MCF 10A (cell line): ENCODE measurements around the gene CYP26C1. TPM values are rescaled to one million over a fixed set of nuclear protein-coding genes. Genes with fewer than 3 reads are reported as not detected.

ENCODE experiments used
- BruUV-seq: library from RNA; stranded (reverse); fragments of 400-500 nt; replicated peaks from 2 replicates; lab custom pipeline; 2021; lab: Mats Ljungman, UMichigan
- CTCF ChIA-PET: fragments of 300-600 bp; sonication (Branson Sonifier 250); formaldehyde crosslinking; extraction: SDS; loops from one replicate; lab custom pipeline; 2021; ENCODE audit warnings: antibody characterized with exemption, inconsistent platforms; lab: Yijun Ruan, JAX
- POLR2A ChIA-PET: fragments of 300-600, 350-650 bp; sonication (Branson Sonifier 250); formaldehyde crosslinking; extraction: SDS; loops from one replicate; lab custom pipeline; 2020; ENCODE audit warnings: antibody characterized with exemption, inconsistent platforms; lab: Yijun Ruan, JAX
- DNase-seq: peaks from one replicate; pipeline ENCODE4 v3.0.0-alpha.2; 2018; ENCODE audit not compliant: unreplicated experiment
- H3K27ac Mint-ChIP-seq: one replicate; pipeline ENCODE4 v1.8.0; 2022; ENCODE audit warnings: mild to moderate bottlenecking, low read depth, mixed read lengths; ENCODE audit not compliant: unreplicated experiment
- H3K27me3 Mint-ChIP-seq: one replicate; pipeline ENCODE4 v1.8.0; 2022; ENCODE audit warnings: mixed read lengths; ENCODE audit not compliant: insufficient read depth, unreplicated experiment
- H3K36me3 Mint-ChIP-seq: one replicate; pipeline ENCODE4 v1.8.0; 2022; ENCODE audit warnings: mild to moderate bottlenecking, moderate library complexity, mixed read lengths; ENCODE audit not compliant: insufficient read depth, unreplicated experiment
- H3K4me1 Mint-ChIP-seq: one replicate; pipeline ENCODE4 v1.8.0; 2022; ENCODE audit warnings: mixed read lengths; ENCODE audit not compliant: insufficient read depth, unreplicated experiment
- H3K4me3 Mint-ChIP-seq: one replicate; pipeline ENCODE4 v1.8.0; 2022; ENCODE audit warnings: mild to moderate bottlenecking, moderate library complexity, mixed read lengths; ENCODE audit not compliant: unreplicated experiment
- H3K9me3 Mint-ChIP-seq: one replicate; pipeline ENCODE4 v1.8.0; 2022; ENCODE audit warnings: mixed read lengths; ENCODE audit not compliant: unreplicated experiment
- intact Hi-C: fragments of 100-400 bp; cut with micrococcal nuclease; formaldehyde crosslinking; loops from 2 replicates; pipeline ENCODE4 v1.14.1; 2022
- total RNA-seq: library from RNA; stranded (reverse); gene quantifications from 2 replicates; pipeline ENCODE4 v1.2.3, GENCODE V29; 2022
- TF ChIP-seq, protein P1 (sequence below): fragments of 200-600 bp; IDR thresholded peaks from one replicate; pipeline ENCODE4 v1.8.0; 2022; ENCODE audit warnings: antibody characterized with exemption, mild to moderate bottlenecking; ENCODE audit not compliant: unreplicated experiment

Gene CYP26C1
- total RNA-seq, 1 experiment from 2014 or later = 0.14 TPM

DNA sequence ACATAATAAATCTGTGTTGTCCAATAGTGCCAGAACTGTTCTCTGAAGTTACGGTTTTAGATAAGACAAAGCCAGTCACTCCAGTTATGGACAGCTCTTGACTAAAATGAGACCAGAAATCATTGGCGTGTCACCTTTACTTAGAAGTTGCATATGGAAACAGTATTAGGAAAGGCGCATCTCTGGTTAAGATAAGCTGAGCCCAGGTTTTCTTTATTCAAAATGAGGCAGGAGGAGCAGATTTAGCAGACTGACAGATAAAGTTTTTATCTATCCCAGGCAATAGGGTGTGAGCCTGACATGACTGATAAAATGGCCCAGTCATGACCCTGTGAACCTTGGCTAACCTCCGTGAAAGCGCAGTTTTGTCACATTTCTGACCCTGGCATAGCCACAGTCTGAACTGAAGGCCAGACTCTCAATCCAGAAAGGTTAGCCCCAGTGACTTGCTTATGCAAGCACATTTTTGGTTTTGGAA, 17.3 kb downstream of the CYP26C1 start:
- ChIA-PET POLR2A (interaction anchor here (1.4 kb wide), 1 partner anchor 21 kb away, joined by 3 read pairs; no protein-coding TSS in a partner anchor), CTCF (interaction anchor here (0.6 to 3.8 kb wide), 15 partner anchors 38 to 435 kb away, joined by 3 to 37 read pairs (median 3); no protein-coding TSS in a partner anchor)
- no peak for DNase-seq
- H3K27ac Mint-ChIP-seq = no peak overlapping the region
- peaks cover 42% of the 10 kb centered on the region for H3K27me3 Mint-ChIP-seq
- peaks cover 5% of the 10 kb centered on the region for H3K4me1 Mint-ChIP-seq
- H3K4me3 Mint-ChIP-seq = no peak overlapping the region
- H3K9me3 Mint-ChIP-seq = no peaks in the 10 kb centered on the region
- no TSS peak for BruUV-seq
- intact Hi-C loops = no loop called here
- TF ChIP-seq, protein P1, sequence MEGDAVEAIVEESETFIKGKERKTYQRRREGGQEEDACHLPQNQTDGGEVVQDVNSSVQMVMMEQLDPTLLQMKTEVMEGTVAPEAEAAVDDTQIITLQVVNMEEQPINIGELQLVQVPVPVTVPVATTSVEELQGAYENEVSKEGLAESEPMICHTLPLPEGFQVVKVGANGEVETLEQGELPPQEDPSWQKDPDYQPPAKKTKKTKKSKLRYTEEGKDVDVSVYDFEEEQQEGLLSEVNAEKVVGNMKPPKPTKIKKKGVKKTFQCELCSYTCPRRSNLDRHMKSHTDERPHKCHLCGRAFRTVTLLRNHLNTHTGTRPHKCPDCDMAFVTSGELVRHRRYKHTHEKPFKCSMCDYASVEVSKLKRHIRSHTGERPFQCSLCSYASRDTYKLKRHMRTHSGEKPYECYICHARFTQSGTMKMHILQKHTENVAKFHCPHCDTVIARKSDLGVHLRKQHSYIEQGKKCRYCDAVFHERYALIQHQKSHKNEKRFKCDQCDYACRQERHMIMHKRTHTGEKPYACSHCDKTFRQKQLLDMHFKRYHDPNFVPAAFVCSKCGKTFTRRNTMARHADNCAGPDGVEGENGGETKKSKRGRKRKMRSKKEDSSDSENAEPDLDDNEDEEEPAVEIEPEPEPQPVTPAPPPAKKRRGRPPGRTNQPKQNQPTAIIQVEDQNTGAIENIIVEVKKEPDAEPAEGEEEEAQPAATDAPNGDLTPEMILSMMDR = no peak
- no peaks in the 10 kb centered on the region for H3K36me3 Mint-ChIP-seq

DNA sequence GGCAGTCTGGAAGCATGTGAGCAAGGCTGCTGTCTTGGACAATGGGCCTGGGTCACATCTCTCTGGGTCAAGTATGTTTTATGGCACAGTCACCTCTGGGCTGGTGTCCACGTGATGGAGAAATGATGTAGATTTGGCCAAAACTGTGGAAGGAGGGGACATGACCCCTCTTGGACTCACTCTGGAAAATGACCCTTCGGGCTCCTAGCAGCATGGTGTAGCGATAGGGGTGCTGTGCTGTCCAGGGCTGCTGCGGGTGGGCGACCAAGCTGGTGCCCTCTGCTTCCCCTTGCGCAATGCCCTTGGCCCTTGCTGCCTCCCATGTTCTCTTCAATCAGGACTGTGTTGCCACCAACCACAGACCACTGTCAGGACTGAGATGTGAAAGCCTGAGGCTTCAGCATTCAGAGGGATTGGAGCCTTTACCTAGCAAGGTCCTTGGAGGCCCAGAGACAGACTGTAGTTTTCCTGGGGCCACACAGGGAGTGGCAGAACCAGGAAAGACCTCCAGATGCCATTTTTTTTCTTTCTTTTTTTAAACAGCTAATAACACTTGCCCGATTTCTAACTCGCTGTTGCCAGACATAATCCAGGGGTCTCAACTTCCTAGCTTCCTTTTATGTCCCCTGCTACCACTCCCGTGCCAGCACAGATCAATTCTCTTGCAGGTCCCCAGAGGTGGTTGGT, 19.2 kb downstream of the CYP26C1 start:
- no peaks in the 10 kb centered on the region for H3K9me3 Mint-ChIP-seq
- TF ChIP-seq, protein P1 = no peak
- peak overlapping the region; percentile 29 for H3K4me3 Mint-ChIP-seq
- H3K27ac Mint-ChIP-seq = peak overlapping the region; percentile 72
- POLR2A ChIA-PET = no interaction called here
- intact Hi-C loops = loop anchor here (1.0 to 5.0 kb wide), 3 partner anchors 209 to 432 kb away; no protein-coding TSS in a partner anchor
- H3K36me3 Mint-ChIP-seq = no peaks in the 10 kb centered on the region
- CTCF ChIA-PET = interaction anchor here (0.6 to 3.9 kb wide), 65 partner anchors 8 to 930 kb away, joined by 3 to 41 read pairs (median 4); no protein-coding TSS in a partner anchor
- no peak for DNase-seq
- H3K27me3 Mint-ChIP-seq = peaks cover 24% of the 10 kb centered on the region
- BruUV-seq = no TSS peak
- peaks cover 5% of the 10 kb centered on the region for H3K4me1 Mint-ChIP-seq

DNA sequence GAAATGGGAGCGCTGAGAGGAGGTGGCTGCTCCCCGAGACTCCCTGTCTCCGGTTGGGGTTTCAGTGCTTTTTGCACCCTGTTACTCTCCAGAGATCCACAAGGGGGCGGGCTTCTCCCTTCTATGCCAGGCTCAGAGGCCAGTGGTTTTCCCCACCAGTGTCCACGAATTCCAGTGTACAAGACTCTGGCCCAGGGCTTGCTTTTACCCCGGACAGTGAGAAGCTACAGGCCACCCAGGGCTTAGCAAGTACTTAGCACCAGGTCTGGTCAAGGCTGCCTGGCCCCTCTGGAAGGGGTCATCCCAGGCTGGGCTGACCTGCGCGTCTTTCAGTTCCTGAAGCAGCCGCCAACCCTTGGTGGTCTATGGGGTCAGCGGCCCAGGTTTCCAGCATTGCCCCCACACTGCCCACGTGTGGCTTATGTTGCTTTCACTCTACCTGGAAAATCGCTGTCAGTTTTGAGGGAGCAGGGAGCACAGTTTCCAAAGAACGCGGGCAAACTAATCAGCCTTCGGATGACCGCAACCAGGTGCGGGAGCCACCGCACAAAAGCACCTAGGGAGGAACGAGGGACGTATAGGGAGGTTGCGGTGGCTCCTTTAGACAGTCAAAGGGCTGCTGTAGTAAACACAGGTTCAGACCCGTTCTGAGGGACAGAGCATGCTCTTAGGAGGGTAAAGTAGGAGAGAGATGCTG, 19.9 kb downstream of the CYP26C1 start:
- H3K27ac Mint-ChIP-seq = peak overlapping the region; percentile 72
- H3K27me3 Mint-ChIP-seq = peaks cover 17% of the 10 kb centered on the region
- TF ChIP-seq, protein P1 = peak; percentile 86
- no TSS peak for BruUV-seq
- no peaks in the 10 kb centered on the region for H3K36me3 Mint-ChIP-seq
- H3K4me3 Mint-ChIP-seq = peak overlapping the region; percentile 29
- POLR2A ChIA-PET = no interaction called here
- no peaks in the 10 kb centered on the region for H3K9me3 Mint-ChIP-seq
- DNase-seq = peak; percentile 57
- CTCF ChIA-PET = interaction anchor here (0.6 to 3.9 kb wide), 79 partner anchors 7 to 930 kb away, joined by 3 to 41 read pairs (median 4); no protein-coding TSS in a partner anchor
- intact Hi-C loops = loop anchor here (1.0 to 5.0 kb wide), 3 partner anchors 209 to 432 kb away; no protein-coding TSS in a partner anchor
- peaks cover 5% of the 10 kb centered on the region for H3K4me1 Mint-ChIP-seq

DNA sequence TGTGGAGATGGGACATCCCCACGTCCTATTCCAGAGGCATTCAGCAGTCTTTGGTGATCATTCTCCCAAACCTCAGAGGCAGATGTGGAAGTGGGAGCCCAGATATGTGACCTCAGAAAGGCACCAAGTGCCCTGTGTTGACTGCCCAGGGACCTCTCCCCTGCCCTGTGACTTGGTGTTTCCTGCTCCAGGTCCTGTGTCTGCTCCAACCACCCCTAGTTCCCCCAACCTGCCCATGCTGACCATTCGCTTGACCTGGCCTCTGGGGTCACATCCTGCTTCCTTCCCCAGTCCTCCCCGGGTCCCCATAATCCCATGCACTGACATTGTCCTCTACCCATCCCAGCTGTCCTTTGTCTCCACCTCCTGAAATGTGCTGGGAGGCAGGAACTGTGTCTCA, 20.7 kb downstream of the CYP26C1 start:
- intact Hi-C loops = loop anchor here (2.0 to 5.0 kb wide), 2 partner anchors 271 to 431 kb away; no protein-coding TSS in a partner anchor
- H3K9me3 Mint-ChIP-seq = no peaks in the 10 kb centered on the region
- TF ChIP-seq, protein P1 = no peak
- H3K36me3 Mint-ChIP-seq = no peaks in the 10 kb centered on the region
- H3K27me3 Mint-ChIP-seq = peaks cover 9% of the 10 kb centered on the region
- no TSS peak for BruUV-seq
- no peak for DNase-seq
- ChIA-PET POLR2A (no interaction called here), CTCF (interaction anchor here (0.5 to 3.9 kb wide), 30 partner anchors 8 to 475 kb away, joined by 3 to 41 read pairs (median 4); no protein-coding TSS in a partner anchor)
- no peak overlapping the region for H3K27ac Mint-ChIP-seq
- H3K4me1 Mint-ChIP-seq = peaks cover 5% of the 10 kb centered on the region
- no peak overlapping the region for H3K4me3 Mint-ChIP-seq
